Stimulated activated CD4-positive, alpha-beta T cell treated with anti-CD3 and anti-CD28 coated beads, Interleukin-12 subunit alpha, Interleukin-12 subunit beta, amount 100 ng/mL, for 4 hours (primary cell): Measurements from ENCODE around the gene TBCEL.
"Not testable (repeated sequence)": the region's sequence is repeated elsewhere in the genome, so short reads cannot be mapped to it uniquely, and the experiment has no call there.

Experiments
- DNase-seq: peaks from one replicate; pipeline ENCODE4 v3.0.0-alpha.2; 2020

TBCEL gene

GRCh38 chr11:121029813-121030445, 6.0 kb downstream of the TBCEL start:
- no peak for DNase-seq

GRCh38 chr11:121031167-121031566, 7.3 kb downstream of the TBCEL start:
- no peak for DNase-seq

GRCh38 chr11:121031648-121032047, 7.7 kb downstream of the TBCEL start:
- DNase-seq = not testable (repeated sequence)

GRCh38 chr11:121032546-121032945, 8.6 kb downstream of the TBCEL start:
- no peak for DNase-seq

GRCh38 chr11:121033635-121034034, 9.7 kb downstream of the TBCEL start:
- DNase-seq = no peak

GRCh38 chr11:121035169-121035755, 11.4 kb downstream of the TBCEL start:
- no peak for DNase-seq

- DNase-seq = no peak
Measured at GRCh38 chr11:121035780-121036179, 11.9 kb downstream of the TBCEL start.

GRCh38 chr11:121037016-121037415, 13.1 kb downstream of the TBCEL start:
- no peak for DNase-seq

- DNase-seq = no peak
Measured at GRCh38 chr11:121038648-121039409, 14.9 kb downstream of the TBCEL start.

GRCh38 chr11:121039971-121040613, 16.2 kb downstream of the TBCEL start:
- no peak for DNase-seq

- DNase-seq = no peak
Measured at GRCh38 chr11:121040614-121041002, 16.7 kb downstream of the TBCEL start.

- DNase-seq = no peak
Measured at GRCh38 chr11:121041072-121041471, 17.2 kb downstream of the TBCEL start.

GRCh38 chr11:121042296-121042695, 18.4 kb downstream of the TBCEL start:
- no peak for DNase-seq

GRCh38 chr11:121047926-121048325, 24.0 kb downstream of the TBCEL start:
- DNase-seq = no peak

GRCh38 chr11:121048464-121049233, 24.7 kb downstream of the TBCEL start:
- no peak for DNase-seq

GRCh38 chr11:121053244-121053643, 29.3 kb downstream of the TBCEL start:
- no peak for DNase-seq

GRCh38 chr11:121054266-121054665, 30.4 kb downstream of the TBCEL start:
- DNase-seq = no peak

- no peak for DNase-seq
Measured at GRCh38 chr11:121055076-121055475, 31.2 kb downstream of the TBCEL start.

- DNase-seq = no peak
Measured at GRCh38 chr11:121057922-121058321, 34.0 kb downstream of the TBCEL start.

- DNase-seq = no peak
Measured at GRCh38 chr11:121058941-121059340, 35.0 kb downstream of the TBCEL start.

- no peak for DNase-seq
Measured at GRCh38 chr11:121059605-121060004, 35.7 kb downstream of the TBCEL start.

GRCh38 chr11:121063728-121064127, 39.8 kb downstream of the TBCEL start:
- DNase-seq = no peak

- DNase-seq = no peak
Measured at GRCh38 chr11:121066623-121067022, 42.7 kb downstream of the TBCEL start.
